HCT116 (cell line): ENCODE data around the gene TJP3. TPM values are rescaled to one million over a fixed set of nuclear protein-coding genes. Genes with fewer than 3 reads are reported as not detected.
"Not testable (repeated sequence)": the region's sequence is repeated elsewhere in the genome, so short reads cannot be mapped to it uniquely, and the experiment has no call there.

ENCODE experiments used
- ATAC-seq: fragments of 200-7000 bp; cut with Tn5 transposase; 2 replicates; pipeline ENCODE4 v1.9.1; 2020; ENCODE audit warnings: mild to moderate bottlenecking, moderate library complexity
- BruUV-seq: library from RNA; stranded (reverse); fragments of 400-500 nt; replicated peaks from 2 replicates; lab custom pipeline; 2021; lab: Mats Ljungman, UMichigan
- CTCF ChIA-PET: fragments of 300-600 bp; sonication (Branson Sonifier 250); formaldehyde crosslinking; loops from one replicate; lab custom pipeline; 2021; ENCODE audit warnings: antibody characterized with exemption; lab: Charles Lee
- POLR2A ChIA-PET: fragments of 300-600, 350-600 bp; sonication (Branson Sonifier 250); formaldehyde crosslinking; loops from one replicate; lab custom pipeline; 2021; ENCODE audit warnings: antibody characterized with exemption; lab: Charles Lee
- RAD21 ChIA-PET, 2 experiments: fragments of 300-600 bp; sonication (Branson Sonifier 250); formaldehyde crosslinking; loops; one replicate each; lab custom pipeline; 2023; ENCODE audit warnings: low total read pairs in 2 of 2; ENCODE audit not compliant: uncharacterized antibody in 2 of 2, unreplicated experiment in 2 of 2, low non-redundant PET in 1 of 2; lab: Charles Lee
- DNase-seq: peaks from one replicate; pipeline ENCODE4 v3.0.0-alpha.2; 2010; ENCODE audit warnings: low read depth, low spot score
- H2AFZ ChIP-seq: fragments of 200-600 bp; shearing (Covaris generic), sonication (generic); 2 replicates; pipeline ENCODE4 v1.6.1; 2017; ENCODE audit warnings: low read depth, mixed run types, mixed read lengths, antibody characterized with exemption, low read length; ENCODE audit not compliant: poor library complexity, severe bottlenecking
- H3K27ac ChIP-seq: 2 replicates; pipeline ENCODE4 v1.5.1; 2012; ENCODE audit warnings: low read depth, low read length
- H3K27me3 ChIP-seq: fragments of 200-600 bp; sonication (generic); 2 replicates; pipeline ENCODE4 v1.6.1; 2016; ENCODE audit warnings: mixed run types, low read length, mixed read lengths; ENCODE audit not compliant: insufficient read depth
- H3K36me3 ChIP-seq, 2 experiments: fragments of 200-500 bp in 1 of 2; fragments of 200-600 bp in 1 of 2; sonication (Bioruptor generic) in 1 of 2; sonication (generic) in 1 of 2; 2 replicates each; pipeline versions ENCODE4 v1.5.1 to v1.6.1; 2014 to 2016; ENCODE audit warnings: low read length in 2 of 2, inconsistent platforms in 1 of 2, mixed read lengths in 1 of 2, mixed run types in 1 of 2; ENCODE audit not compliant: insufficient read depth in 2 of 2, control insufficient read depth in 1 of 2
- H3K4me1 ChIP-seq, 2 experiments: fragments of 200-600 bp in 1 of 2; sonication (generic) in 1 of 2; 2 replicates each; pipeline versions ENCODE4 v1.5.1 to v1.6.1; 2012 to 2017; ENCODE audit warnings: low read length in 2 of 2, inconsistent platforms in 1 of 2, mild to moderate bottlenecking in 1 of 2, mixed read lengths in 1 of 2, mixed run types in 1 of 2, moderate library complexity in 1 of 2; ENCODE audit not compliant: insufficient read depth in 2 of 2, control insufficient read depth in 1 of 2
- H3K4me2 ChIP-seq: fragments of 200-600 bp; sonication (generic); 2 replicates; pipeline ENCODE4 v1.6.1; 2017; ENCODE audit warnings: mixed run types, low read length, mixed read lengths
- H3K4me3 ChIP-seq, 2 experiments: fragments of 200-600 bp in 1 of 2; sonication (generic) in 1 of 2; replicated peaks in 1 of 2; 2 replicates each; pipeline ENCODE4 v1.5.1; 2011 to 2016; ENCODE audit warnings: low read length in 2 of 2, control low read depth in 1 of 2, low read depth in 1 of 2, mild to moderate bottlenecking in 1 of 2, mixed read lengths in 1 of 2, mixed run types in 1 of 2
- H3K79me2 ChIP-seq: fragments of 200-600 bp; sonication (generic); 2 replicates; pipeline ENCODE4 v1.6.1; 2017; ENCODE audit warnings: mild to moderate bottlenecking, mixed run types, low read length, moderate library complexity, mixed read lengths; ENCODE audit not compliant: insufficient read depth
- H3K9ac ChIP-seq: fragments of 200-600 bp; sonication (generic); 2 replicates; pipeline ENCODE4 v1.6.1; 2016; ENCODE audit warnings: low read length, mixed read lengths
- H3K9me2 ChIP-seq: fragments of 200-600 bp; sonication (generic), shearing (Covaris generic); 2 replicates; pipeline ENCODE4 v1.6.1; 2017; ENCODE audit warnings: mixed run types, mild to moderate bottlenecking, moderate library complexity; ENCODE audit not compliant: insufficient read depth
- H3K9me3 ChIP-seq, 2 experiments: fragments of 200-500 bp in 1 of 2; fragments of 200-600 bp in 1 of 2; sonication (Bioruptor generic) in 1 of 2; sonication (generic) in 1 of 2; 2 replicates each; pipeline ENCODE4 v1.6.1; 2014 to 2017; ENCODE audit warnings: low read length in 2 of 2, mixed read lengths in 2 of 2, inconsistent platforms in 1 of 2, low read depth in 1 of 2, mild to moderate bottlenecking in 1 of 2, mixed run types in 1 of 2, moderate library complexity in 1 of 2; ENCODE audit not compliant: control insufficient read depth in 1 of 2, insufficient read depth in 1 of 2
- H4K20me1 ChIP-seq: fragments of 200-600 bp; sonication (generic), shearing (Covaris generic); 2 replicates; pipeline ENCODE4 v1.6.1; 2017; ENCODE audit warnings: mixed run types, mild to moderate bottlenecking, moderate library complexity; ENCODE audit not compliant: insufficient read depth
- CBX3 ChIP-seq: IDR thresholded peaks from 2 replicates; pipeline ENCODE4 v1.6.1; 2012; ENCODE audit warnings: low read depth
- CTCF ChIP-seq, 3 experiments: fragments of 200-600 bp in 1 of 3; sonication (generic) in 1 of 3; IDR thresholded peaks in 2 of 3; conservative IDR thresholded peaks in 1 of 3; 2 replicates each; pipeline ENCODE4 v1.5.1; 2012 to 2017; ENCODE audit warnings: low read depth in 2 of 3, low read length in 2 of 3, antibody characterized with exemption in 1 of 3, borderline replicate concordance in 1 of 3, control low read depth in 1 of 3, mild to moderate bottlenecking in 1 of 3, mixed read lengths in 1 of 3, mixed run types in 1 of 3, moderate library complexity in 1 of 3; ENCODE audit not compliant: insufficient read depth in 1 of 3
- ELF1 ChIP-seq: IDR thresholded peaks from 2 replicates; pipeline ENCODE4 v1.6.1; 2012; ENCODE audit warnings: low read depth, borderline replicate concordance
- RAD21 ChIP-seq: IDR thresholded peaks from 2 replicates; pipeline ENCODE4 v1.6.1; 2012; ENCODE audit warnings: low read depth, mild to moderate bottlenecking
- TCF7L2 ChIP-seq: IDR thresholded peaks from 2 replicates; pipeline ENCODE4 v1.7.0; 2011; ENCODE audit warnings: borderline replicate concordance, inconsistent platforms; ENCODE audit not compliant: insufficient read depth, insufficient read length; ENCODE audit errors: extremely low read depth
- YY1 ChIP-seq: IDR thresholded peaks from 2 replicates; pipeline ENCODE4 v1.6.1; 2011; ENCODE audit warnings: low read length, low read depth, moderate library complexity, mild to moderate bottlenecking; ENCODE audit not compliant: insufficient replicate concordance; ENCODE audit errors: extremely low read depth
- intact Hi-C: fragments of 100-400 bp; cut with micrococcal nuclease; formaldehyde crosslinking; loops from 2 replicates; pipeline ENCODE4 v1.10.0; 2022
- total RNA-seq: library from RNA; stranded (reverse); gene quantifications from one replicate; pipeline ENCODE4 v1.2.1, GENCODE V29; 2021; ENCODE audit not compliant: unreplicated experiment

The TJP3 gene
- total RNA-seq, 1 experiment from 2014 or later, result 69.6 TPM

- no TSS peak for BruUV-seq
- CTCF ChIA-PET, result interaction anchor here (0.9 to 1.5 kb wide), 2 partner anchors 183 to 187 kb away, joined by 5 to 6 read pairs; no protein-coding TSS in a partner anchor
- TF ChIP-seq CTCF (IDR thresholded peaks at IDR 0.05 in 2 of 3, conservative IDR thresholded peaks at IDR 0.05 in 1 of 3; ENCODE audit: borderline replicate concordance in 1 of 3, insufficient read depth in 1 of 3, low read depth in 2 of 3, low read length in 2 of 3) (peak; percentile 77 to 89 (median 81)), TCF7L2 (no peak), RAD21 (peak; percentile 90), YY1 (peak; percentile 38), CBX3 (no peak), ELF1 (no peak)
- TF ChIP-seq, all 23 proteins: peak for 3
- POLR2A ChIA-PET, result no interaction called here
- Histone ChIP-seq H3K9me3 (no peaks in the 10 kb centered on the region), H3K4me2 (peak overlapping the region; percentile 6; the same call in 1 of the 2 replicates), H4K20me1 (no peaks in the 10 kb centered on the region), H3K79me2 (no peaks in the 10 kb centered on the region), H3K4me1 (peaks cover 0 to 8% of the 10 kb centered on the region in 2 experiments; a peak in 1 of 4 replicates), H3K27me3 (no peaks in the 10 kb centered on the region), H2AFZ (no peak overlapping the region), H3K27ac (no peak overlapping the region), H3K9ac (no peak overlapping the region), H3K4me3 (no peak overlapping the region), H3K9me2 (no peaks in the 10 kb centered on the region), H3K36me3 (peaks cover 9% of the 10 kb centered on the region in 2 experiments; a peak in 3 of 4 replicates)
- intact Hi-C loops, result loop anchor here (1.0 kb wide), 1 partner anchor 183 kb away; no protein-coding TSS in a partner anchor
- RAD21 ChIA-PET, result no interaction called here
- DNase-seq (no peak), ATAC-seq (peak; percentile 90)
Measured at GRCh38 chr19:3665681-3666544, 42.3 kb upstream of the TJP3 start.

- intact Hi-C loops, result loop anchor here (1.0 kb wide), 1 partner anchor 183 kb away; no protein-coding TSS in a partner anchor
- RAD21 ChIA-PET, POLR2A ChIA-PET: not testable (repeated sequence)
Measured at GRCh38 chr19:3666545-3666856, 41.7 kb upstream of the TJP3 start.

More at GRCh38 chr19:3666545-3666856, 41.7 kb upstream of the TJP3 start:
- H3K9me3 ChIP-seq, H4K20me1 ChIP-seq, H2AFZ ChIP-seq, H3K4me3 ChIP-seq, BruUV-seq, ATAC-seq, H3K4me2 ChIP-seq, H3K9ac ChIP-seq, H3K4me1 ChIP-seq, H3K27ac ChIP-seq, H3K79me2 ChIP-seq, DNase-seq, H3K9me2 ChIP-seq, H3K27me3 ChIP-seq, H3K36me3 ChIP-seq: not testable (repeated sequence)
- CTCF ChIA-PET, result interaction anchor here (0.9 to 1.5 kb wide), 2 partner anchors 183 to 186 kb away, joined by 5 to 6 read pairs; no protein-coding TSS in a partner anchor
